Measurements from ENCODE around the gene UTF1.

UTF1 gene

DNA sequence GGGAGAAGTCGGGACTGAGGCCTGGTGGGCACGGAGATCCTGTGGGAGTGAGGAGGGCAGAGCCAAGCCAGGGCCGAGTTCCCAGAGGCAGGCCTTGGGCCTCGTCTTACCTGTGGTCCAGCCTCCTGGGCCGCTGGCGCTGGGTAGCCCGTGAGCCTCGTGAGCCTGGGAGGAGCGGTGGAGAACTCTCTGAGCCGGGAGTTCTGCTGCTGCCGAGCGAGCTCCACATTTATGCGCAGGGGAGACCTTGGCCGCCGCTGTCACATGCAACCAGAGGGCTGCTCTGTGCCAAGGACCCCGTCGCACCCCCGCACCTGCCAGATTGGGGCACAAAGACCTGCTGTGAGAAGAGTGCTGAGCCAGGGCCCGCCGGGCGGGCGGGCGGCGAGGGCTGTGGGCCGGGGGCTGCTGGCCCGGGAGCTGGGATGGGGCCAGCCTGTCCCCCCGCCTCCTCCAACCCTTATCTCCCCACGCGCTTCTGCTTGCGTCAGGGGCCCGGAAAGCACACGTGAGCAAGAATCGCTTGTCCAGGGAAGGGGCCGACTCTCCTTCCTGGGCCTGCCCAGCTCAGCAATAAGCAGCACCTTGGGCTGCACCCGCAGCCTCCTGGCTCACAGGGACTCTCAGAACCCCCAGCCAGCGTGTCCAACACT is 17.8 kb downstream of the UTF1 start:
- DNase-seq (ENCODE audit: low read depth in 2 of 2): no peak

GRCh38 chr10:133248334-133248715 is 18.3 kb downstream of the UTF1 start:
- no peak for DNase-seq (ENCODE audit: low read depth in 2 of 2)

DNA sequence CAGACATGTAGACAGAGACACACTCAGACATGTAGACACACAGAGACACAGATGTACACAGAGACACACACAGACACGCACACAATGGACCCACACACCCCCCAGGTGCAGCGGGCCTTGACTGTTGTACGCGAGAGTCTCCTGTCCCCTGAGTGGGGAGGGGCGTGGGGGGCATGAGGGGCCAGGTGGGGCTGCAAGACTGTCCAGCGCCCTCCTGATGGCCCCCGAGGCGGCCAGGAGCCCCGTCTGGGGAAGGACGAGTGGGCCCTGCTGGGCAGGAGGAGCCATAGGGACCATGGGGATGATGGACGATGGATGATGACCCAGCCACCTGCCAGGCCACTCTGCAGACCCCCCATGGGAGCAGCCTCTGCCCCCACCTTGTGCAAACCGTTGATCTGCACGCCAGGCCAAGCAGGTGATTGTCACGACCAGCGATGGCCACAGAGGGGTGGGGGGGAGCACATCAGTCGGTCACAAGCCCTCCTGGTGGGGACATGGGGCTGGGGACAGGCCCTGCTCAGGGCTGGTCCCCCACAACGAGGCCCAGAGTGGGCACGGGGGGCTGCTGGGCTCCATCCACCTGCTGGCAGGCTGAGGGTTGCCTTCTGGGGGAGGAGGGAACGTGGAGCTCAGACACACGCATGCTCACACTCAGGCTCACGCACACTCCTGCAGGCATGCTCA is 19.2 kb downstream of the UTF1 start:
- no peak for DNase-seq (ENCODE audit: low read depth in 2 of 2)

- DNase-seq (ENCODE audit: low read depth in 2 of 2): no peak
Observed at GRCh38 chr10:133249975-133250754, 20.1 kb downstream of the UTF1 start.

GRCh38 chr10:133251388-133252222 is 21.6 kb downstream of the UTF1 start:
- no peak for DNase-seq (ENCODE audit: low read depth in 2 of 2)

GRCh38 chr10:133252223-133252552 is 22.2 kb downstream of the UTF1 start:
- DNase-seq (ENCODE audit: low read depth in 2 of 2): no peak

GRCh38 chr10:133253361-133253955 is 23.4 kb downstream of the UTF1 start:
- no peak for DNase-seq (ENCODE audit: low read depth in 2 of 2)

DNA sequence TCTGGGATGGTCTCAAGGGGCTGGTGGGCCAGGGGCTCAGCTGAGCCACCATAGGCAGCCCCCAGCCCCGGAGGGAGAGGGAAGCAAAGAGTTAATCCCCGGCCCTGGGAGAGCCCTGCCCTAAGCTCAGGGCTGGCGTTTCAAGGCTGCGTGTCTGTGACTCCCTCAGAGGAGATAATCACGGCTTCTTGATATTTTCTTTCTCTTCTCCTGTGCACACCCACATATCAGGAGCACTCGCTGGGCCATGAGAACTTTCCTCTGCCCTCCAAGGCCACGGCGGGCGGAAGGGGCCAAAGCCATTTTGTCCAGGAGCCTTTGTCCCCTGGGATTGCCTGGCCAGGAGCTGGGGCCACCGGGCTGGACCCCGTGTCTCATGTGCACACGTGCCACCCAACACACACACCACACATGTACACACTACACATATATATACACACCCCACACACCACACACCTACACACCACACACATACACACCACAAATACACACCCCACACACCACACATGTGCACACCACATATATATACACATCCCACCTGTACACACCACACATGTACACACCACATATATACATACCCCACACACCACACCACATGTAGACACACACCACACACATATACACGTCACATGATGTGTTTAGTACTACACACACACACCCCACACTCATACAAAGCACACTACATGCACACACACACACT is 24.6 kb downstream of the UTF1 start:
- DNase-seq (ENCODE audit: low read depth in 2 of 2): no peak

- DNase-seq (ENCODE audit: low read depth in 2 of 2): no peak
Observed at GRCh38 chr10:133255323-133255722, 25.3 kb downstream of the UTF1 start.

DNA sequence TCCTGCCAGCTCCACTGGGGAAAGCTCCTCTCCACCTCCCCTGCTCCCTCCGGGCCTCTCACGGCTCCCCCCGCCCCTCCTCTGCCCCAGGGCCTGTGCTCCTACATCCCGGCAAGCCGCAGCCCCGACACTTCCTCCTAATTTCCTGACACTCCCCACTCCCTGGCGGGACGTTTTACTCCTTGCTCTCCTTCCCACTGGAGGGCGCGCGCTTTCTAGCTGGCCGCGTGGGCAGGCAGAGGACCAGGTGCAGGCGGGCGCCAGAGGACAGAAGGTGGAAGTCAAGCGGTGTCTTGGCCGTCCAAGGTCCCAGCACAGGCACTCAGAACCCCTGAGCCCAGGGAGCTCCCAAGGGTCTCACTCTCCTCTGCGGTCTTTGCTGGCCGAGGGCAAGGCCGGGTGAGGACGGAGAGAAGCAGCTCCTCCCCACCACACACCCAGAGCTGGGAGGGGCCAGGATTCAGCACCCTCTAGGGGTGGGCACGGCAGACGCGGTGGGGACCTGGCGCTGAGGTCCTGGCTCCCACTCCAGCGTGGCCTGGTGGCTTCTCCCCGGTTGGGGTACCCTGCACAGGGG is 27.6 kb downstream of the UTF1 start:
- no peak for DNase-seq (ENCODE audit: low read depth in 2 of 2)

DNA sequence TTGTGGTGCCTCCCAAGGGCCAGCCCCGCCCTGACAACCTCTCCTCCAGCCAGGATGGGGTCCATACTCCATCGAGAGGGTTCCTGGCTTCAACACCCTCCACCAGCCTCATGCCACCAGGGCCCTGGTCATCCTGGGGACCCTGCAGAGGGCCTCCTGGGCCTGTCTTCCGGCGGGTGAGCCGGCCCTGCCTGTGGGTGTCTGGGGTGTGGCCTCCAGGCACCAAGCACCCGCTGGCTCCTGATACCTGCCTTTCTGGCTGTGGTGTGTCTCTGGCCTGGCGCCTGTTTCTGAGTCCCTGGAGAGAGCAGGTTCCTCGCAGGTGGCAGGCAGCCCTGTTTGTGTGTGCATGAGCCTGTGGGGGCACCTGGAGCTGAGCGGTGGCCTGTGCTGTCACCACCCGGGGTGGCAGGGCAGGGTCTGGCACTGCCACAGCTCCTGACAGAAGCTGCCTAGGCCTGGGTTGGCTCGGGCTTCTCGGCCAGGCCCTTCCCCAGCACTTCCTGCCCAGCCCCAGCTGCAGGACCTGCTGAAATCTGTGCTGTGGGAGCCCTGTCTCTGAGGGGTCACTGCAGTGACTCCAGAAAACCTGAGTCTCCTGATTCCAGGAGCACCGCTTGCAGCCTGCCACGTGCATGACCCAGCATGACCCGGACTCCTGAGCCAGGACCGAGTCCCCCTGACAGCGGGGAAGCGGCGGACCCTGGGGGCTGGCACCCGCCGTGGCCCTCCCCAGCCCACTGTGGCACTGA is 28.2 kb downstream of the UTF1 start:
- no peak for DNase-seq (ENCODE audit: low read depth in 2 of 2)

GRCh38 chr10:133258818-133259601 is 29.0 kb downstream of the UTF1 start:
- peak; percentile 80 to 87 for DNase-seq (ENCODE audit: low read depth in 2 of 2)

DNA sequence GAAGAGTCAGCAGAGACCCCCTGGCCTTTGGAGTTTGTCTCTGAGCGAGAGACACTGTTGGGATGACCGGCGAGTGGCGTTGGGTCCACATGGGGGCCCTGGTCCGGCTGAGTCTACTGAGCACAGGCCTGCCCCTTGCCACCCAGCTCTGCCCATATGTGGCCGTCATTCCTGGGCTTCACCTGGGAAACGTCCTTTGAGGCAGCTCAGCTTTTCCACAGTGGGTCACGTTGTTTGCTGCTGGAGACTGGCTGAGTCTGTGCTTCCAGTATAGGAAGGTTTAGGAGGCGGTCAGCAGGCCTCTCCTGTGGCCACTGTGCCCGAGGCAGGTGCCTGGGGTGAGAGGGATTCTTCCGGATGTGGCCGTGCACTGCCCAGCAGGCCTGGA is 29.6 kb downstream of the UTF1 start:
- no peak for DNase-seq (ENCODE audit: low read depth in 2 of 2)

- peak in 1 of 2 donors; percentile 69 for DNase-seq (ENCODE audit: low read depth in 2 of 2)
Observed at GRCh38 chr10:133260895-133261725, 31.1 kb downstream of the UTF1 start.

DNA sequence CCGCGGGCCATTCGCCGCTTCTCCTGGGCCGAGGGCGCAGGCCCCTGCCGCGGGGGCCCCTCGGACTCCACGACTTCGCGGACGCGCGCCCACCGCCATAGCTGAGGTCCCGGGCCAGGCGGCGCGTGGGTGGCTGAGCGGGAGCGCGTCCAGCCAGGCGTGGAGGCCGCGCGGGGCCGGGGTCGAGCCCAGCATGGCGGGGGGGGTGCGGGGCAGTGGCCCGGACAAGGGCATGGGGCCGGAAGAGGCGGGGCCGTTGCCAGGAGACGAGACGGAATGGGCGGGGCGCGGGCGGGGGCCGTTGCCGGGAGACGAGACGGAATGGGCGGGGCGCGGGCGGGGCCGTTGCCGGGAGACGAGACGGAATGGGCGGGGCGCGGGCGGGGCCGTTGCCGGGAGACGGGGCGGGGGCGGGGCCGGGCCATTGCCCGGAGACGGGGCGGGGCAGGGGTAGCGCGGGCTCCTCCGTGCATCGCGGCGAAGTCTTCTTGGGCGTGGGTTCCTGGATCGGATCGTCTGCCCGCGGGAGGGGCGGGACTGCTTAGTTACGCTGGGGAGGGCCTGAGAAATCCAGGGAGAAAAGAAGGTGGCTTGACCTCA is 31.8 kb downstream of the UTF1 start:
- DNase-seq (ENCODE audit: low read depth in 2 of 2): peak; percentile 54 to 79

DNA sequence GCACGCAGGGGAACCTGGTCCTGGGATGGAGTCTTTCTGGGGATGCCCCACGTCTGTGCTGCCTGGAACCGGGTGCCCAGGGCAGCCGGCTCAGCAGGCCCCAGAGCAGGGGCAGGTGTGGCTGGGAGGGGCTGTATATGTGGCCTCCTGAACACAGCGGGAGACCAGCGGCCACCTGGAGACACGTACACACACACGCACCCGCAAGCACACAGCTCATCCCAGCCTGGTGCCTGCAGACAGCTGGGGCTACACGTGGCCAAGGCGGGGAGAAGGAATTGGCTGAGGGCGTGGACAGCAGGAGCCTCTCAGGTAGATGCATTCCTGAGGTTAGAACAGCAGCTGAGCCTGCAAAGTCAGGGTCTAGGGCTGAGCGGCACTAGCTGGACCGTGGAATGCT is 32.7 kb downstream of the UTF1 start:
- DNase-seq (ENCODE audit: low read depth in 2 of 2): no peak

DNA sequence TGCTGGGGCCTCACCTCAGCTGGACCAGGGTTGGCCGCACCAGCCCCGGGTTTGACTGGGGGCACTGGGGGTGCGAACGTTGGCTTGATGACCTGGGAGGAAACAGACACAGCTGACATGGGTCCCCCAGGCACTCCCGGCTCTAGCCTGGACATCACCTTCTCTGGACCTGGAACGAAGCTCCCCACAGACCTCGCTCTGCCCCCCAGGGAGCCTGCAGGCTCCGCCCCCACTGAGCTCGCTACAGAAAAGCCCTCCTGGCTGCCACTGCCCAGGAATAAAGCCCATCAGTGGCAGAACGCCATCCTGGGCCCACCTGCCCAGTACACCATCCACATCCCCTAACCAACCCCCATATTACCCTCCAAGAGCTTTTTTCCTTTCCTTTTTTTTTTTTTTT is 33.7 kb downstream of the UTF1 start:
- no peak for DNase-seq (ENCODE audit: low read depth in 2 of 2)

- no peak for DNase-seq (ENCODE audit: low read depth in 2 of 2)
Observed at GRCh38 chr10:133264461-133264860, 34.4 kb downstream of the UTF1 start.

Measured in stimulated activated CD8-positive, alpha-beta memory T cell treated with anti-CD3 and anti-CD28 coated beads, Interleukin-7, amount 100 ng/mL, for 4 hours (primary cell).